Stimulated activated CD8-positive, alpha-beta memory T cell treated with anti-CD3 and anti-CD28 coated beads, Interleukin-2, amount 100 ng/mL, for 48 hours (primary cell): Measurements from ENCODE around the gene RHO.
"Not testable (repeated sequence)": the region's sequence is repeated elsewhere in the genome, so short reads cannot be mapped to it uniquely, and the experiment has no call there.

Experiments used
- DNase-seq, 2 donors: peaks; one replicate each; pipeline ENCODE4 v3.0.0-alpha.2; 2020; ENCODE audit warnings: low read depth in 2 of 2

RHO gene

GRCh38 chr3:129499604-129500333, 28.7 kb upstream of the RHO start:
- DNase-seq: not testable (repeated sequence)

GRCh38 chr3:129500334-129500658, 28.1 kb upstream of the RHO start:
- no peak for DNase-seq

- no peak for DNase-seq
Observed at GRCh38 chr3:129501630-129502029, 26.8 kb upstream of the RHO start.

- DNase-seq: no peak
Observed at GRCh38 chr3:129502641-129503408, 25.6 kb upstream of the RHO start.

- no peak for DNase-seq
Observed at GRCh38 chr3:129503471-129504291, 24.8 kb upstream of the RHO start.

- no peak for DNase-seq
Observed at GRCh38 chr3:129504471-129505100, 23.9 kb upstream of the RHO start.

- DNase-seq: no peak
Observed at GRCh38 chr3:129505341-129505740, 23.1 kb upstream of the RHO start.

- DNase-seq: no peak
Observed at GRCh38 chr3:129506231-129506742, 22.2 kb upstream of the RHO start.

GRCh38 chr3:129507181-129507831, 21.1 kb upstream of the RHO start:
- no peak for DNase-seq

GRCh38 chr3:129512595-129512994, 15.8 kb upstream of the RHO start:
- DNase-seq: no peak

GRCh38 chr3:129513705-129514104, 14.7 kb upstream of the RHO start:
- DNase-seq: no peak

GRCh38 chr3:129514110-129514509, 14.3 kb upstream of the RHO start:
- no peak for DNase-seq

GRCh38 chr3:129514563-129514962, 13.9 kb upstream of the RHO start:
- no peak for DNase-seq

GRCh38 chr3:129515108-129515820, 13.2 kb upstream of the RHO start:
- not testable (repeated sequence) for DNase-seq

- DNase-seq: not testable (repeated sequence)
Observed at GRCh38 chr3:129515821-129516432, 12.5 kb upstream of the RHO start.

GRCh38 chr3:129517516-129517915, 10.9 kb upstream of the RHO start:
- no peak for DNase-seq

- no peak for DNase-seq
Observed at GRCh38 chr3:129518038-129518561, 10.3 kb upstream of the RHO start.

- DNase-seq: no peak
Observed at GRCh38 chr3:129518581-129518980, 9.9 kb upstream of the RHO start.

- DNase-seq: no peak
Observed at GRCh38 chr3:129519449-129519848, 9.0 kb upstream of the RHO start.
